SW 1271 (cell line): ENCODE data around the gene SCUBE1.
"Not testable (repeated sequence)": the region's sequence is repeated elsewhere in the genome, so short reads cannot be mapped to it uniquely, and the experiment has no call there.

Experiments
- DNase-seq, 2 experiments: peaks; one replicate each; lab custom pipeline; 2025; lab: John Stamatoyannopoulos, UW

SCUBE1 gene

DNA sequence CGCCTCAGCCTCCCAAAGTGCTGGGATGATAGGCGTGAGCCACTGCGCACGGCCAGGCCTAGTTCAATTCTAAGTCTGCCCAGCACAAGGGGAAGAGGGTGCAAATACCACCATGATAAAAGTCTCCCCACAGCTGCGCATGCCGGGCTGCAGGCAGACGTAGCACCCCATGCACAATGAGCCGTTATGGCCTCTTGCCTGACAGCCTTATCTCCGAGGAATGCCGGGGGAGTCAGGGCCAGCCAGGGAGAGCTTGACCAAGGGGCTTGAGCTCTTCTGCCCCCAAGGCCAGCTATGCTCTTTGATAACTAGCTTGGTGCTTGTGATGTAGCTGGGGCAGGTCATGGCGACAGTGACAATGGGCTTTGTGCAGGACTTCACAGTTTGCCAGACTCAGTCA lies 13.7 kb upstream of the SCUBE1 start:
- DNase-seq, result no peak

DNA sequence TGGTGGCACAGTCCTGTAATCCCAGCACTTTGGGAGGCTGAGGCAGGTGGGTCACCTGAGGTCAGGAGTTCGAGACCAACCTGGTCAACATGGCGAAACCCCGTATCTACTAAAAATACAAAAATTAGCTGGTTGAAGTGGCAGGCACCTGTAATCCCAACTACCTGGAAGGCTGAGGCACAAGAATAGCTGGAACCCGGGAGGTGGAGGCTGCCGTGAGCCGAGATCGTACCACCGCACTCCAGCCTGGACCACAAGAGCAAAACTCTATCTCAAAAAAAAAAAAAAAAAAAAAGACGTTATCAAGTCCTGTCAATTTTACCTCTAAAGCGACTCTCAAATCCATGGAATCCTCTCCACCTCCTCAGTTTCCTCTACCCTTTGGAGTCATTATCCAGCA lies 12.5 kb upstream of the SCUBE1 start:
- DNase-seq, result not testable (repeated sequence)

DNA sequence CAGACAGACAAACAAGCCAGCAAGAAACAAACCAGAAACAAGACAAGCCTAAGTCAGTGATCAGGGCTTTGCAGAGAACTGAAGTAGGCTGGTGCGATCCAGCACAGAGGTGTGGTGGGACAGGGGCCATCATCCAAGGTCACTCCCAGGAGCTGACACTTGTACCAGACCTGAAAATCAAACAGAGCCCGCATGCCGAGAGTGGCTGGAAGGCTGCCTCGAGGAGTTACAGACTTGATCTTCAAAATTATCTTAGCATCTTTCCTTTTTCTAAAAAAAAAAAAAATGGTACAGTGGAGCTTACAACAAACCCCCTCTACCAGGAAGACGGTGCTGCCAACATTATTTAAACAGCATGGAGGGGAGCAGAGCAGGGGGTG lies 8.8 kb upstream of the SCUBE1 start:
- DNase-seq, result no peak

DNA sequence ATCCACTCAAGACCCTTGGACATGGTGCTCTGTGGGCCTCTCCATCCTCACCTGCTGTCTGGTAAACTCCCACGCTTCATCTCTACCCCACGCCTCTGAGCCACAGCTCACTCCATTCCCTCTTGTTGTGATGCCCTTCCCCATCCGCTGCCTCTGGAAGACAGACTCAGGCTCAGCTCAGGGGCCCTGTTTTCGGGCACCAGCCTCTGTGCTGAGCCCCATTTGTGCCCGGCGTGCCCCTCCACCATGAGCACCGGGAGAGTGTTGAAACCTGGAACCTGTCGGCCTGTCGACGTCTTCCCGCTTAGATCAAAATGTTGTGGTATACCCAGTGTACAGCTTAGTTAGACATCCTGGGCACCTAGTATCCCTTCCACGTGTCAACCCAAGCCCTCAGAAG lies 6.5 kb upstream of the SCUBE1 start:
- no peak for DNase-seq

DNA sequence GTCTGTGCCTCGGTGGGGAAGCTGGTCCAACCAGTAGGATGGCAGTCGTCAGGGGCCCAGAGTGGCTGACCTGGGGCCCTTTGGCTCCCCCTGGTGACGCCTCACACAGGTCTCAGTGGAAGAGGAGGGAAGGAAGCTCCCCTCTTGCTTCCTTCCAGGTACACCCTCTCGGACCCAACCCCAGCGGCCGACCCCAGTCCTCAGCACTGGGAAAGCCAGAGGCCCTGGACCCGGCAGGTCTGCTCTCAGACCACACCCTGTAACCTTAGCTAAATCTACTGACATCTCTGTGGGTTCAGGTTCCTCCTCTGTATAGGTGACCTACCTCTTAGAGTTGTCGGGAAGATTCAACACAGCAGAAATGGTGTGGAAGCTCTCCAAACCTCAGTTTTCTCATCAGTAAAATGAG lies 3.4 kb upstream of the SCUBE1 start:
- no peak for DNase-seq

DNA sequence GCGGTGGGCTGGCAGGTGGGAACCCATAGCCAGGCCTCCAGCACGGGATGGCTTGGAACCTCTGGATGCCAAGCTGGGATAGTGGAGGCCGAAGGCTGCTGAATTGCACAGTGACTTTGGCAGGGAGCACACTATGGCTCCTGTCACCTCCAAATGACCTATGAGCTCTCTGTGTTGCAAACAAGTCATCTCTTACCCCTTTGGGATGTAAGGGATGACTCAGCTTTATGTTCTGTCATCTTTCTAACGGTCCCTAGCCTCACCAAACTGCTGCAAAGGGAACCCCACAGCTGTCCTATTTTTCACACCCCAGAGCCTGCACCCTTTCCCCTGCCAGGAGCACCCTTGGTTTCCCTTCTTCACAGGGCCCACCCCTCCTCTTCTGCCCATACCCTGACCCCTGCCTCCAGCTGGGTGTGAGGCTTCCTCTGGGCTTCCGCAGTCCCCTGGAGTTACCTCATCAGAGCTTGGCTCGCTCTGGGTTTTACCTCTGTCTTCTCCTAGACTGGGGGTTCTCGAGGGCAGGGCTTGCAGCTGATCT lies 2.7 kb upstream of the SCUBE1 start:
- DNase-seq, result no peak

DNA sequence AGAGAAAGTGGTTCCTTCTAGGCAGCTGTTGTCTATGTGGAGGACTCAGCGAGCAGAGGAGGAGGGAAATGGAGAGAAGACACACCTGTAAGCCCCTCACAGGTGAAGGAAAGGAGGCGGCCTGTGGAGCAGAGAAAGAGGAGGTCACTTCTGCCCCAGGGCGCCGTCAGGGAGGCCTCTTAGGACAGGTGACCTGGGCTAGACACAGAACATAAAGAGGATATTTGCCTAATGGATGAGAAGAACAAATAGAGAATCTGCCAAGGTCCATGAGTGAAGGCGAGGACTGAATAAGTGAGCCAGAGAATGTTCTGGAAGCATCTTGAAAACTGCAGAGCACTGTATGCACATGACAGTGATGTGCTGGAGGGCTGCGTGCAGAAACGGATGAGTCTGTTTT lies 2.2 kb upstream of the SCUBE1 start:
- DNase-seq, result no peak

DNA sequence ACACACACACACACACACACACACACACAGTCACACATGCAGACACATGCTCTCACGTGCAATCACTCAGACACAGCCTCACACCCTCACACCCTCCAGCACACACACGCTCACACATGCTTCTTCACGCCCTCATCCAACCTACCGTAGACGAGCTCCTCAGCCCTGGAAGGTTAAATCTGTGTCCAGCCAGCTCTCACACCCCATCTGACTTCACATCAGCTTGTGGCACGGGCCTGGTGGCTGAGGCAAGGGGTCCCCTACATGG lies 1.3 kb upstream of the SCUBE1 start:
- no peak for DNase-seq

DNA sequence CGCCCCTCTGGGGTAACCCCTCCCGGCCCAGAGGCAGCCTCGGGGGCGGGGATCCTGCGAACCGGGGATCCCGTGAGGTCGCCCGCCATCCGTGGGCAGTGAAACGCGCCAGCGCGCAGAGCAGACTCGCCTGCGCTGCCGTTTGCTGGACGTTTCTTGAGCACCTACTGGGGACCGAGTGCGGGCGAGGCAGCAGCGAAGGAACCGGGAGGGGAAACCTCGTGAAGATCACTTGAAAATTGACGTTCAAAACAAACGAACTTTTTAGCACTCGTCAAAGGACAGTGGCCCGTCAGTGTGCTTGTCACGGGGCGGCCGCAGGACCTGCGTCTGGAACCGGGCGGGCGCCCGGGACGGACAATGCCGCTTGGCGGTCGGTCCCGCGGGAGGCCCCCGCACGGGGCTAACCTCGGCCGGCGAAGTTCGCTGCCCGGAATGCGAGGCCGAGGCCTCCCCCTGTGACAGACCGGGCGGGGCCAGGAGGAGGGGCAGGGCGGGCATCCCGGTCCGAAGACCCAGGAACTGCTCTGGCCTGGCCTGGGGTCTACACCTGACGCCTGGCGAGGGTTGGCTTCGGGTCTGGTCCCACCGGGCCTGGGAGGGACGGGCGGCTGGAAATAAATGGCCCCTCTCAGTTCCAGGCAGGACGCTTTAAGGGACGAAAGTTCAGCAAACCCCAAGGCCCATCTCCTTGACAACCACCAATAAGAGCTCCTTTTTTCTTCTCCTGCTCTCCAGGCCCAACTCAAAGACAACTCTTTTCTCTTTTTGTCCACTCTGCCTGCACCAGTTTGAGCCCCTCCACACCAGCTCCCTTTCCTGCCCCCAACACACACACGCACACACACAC lies 723 bp upstream of the SCUBE1 start:
- no peak for DNase-seq

DNA sequence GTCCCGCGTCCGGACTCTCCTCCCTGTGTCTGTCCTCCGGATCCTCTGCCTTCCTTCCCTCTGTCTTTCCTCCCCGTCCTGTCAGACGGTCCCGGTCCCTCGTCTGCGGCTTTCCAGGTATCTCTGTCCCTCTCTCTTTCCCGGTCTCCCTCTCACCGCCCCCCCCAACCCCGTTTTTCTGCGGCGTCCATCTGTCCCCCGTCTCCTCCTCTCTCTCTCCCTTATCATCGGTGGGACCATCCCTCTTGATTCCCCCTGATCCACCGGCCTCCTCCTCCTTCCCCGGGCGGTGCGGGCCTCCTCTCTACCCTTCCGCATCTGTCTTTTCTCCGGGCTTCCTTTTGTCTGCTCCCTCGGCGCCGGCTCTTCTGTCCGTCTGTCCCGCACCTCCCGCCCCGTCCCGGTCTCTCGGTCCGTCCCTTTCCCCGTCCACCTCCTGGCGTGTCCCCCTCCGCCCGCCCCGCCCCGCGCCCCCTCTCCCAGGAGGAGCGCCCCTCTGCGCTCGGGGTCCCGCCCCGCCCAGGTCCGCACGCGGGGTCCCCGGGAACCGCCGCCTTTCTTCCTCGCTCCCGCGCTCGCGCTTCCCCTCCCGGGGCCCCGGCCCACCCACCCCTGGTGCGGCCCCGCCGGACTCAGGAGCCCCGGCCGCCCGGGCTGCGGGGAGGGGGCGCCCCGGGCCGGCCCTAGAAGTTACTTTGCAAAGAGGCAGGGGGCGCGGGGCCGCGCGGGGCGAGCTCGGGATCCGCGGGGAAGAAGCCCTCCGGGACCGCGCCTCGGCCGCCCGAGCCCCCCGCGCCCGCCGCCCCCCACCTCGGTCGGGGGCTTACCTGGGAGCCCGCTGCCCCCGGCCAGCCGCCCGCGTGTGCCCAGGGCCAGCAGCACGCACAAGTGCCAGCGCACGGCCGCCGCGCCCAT lies 568 bp downstream of the SCUBE1 start:
- DNase-seq, result no peak

DNA sequence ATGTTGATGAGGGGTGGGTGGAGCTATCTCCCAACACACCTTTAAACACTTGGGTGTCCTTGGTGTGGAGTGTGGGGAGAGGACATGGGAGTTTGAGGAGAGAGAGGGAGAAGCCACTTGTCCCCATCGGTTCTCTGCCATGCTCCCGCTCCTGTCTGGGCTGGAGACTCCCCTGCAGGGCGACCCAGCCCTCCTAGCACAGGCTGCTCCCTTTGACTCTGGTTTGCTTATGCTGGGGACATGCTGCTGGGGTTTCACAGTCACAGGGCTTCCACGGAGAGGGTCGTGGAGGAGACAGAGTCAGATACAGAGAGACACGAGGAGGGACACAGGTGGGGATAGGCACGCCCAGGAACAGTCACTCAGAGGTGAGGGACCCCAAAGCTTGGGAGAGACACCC lies 1.6 kb downstream of the SCUBE1 start:
- no peak for DNase-seq

DNA sequence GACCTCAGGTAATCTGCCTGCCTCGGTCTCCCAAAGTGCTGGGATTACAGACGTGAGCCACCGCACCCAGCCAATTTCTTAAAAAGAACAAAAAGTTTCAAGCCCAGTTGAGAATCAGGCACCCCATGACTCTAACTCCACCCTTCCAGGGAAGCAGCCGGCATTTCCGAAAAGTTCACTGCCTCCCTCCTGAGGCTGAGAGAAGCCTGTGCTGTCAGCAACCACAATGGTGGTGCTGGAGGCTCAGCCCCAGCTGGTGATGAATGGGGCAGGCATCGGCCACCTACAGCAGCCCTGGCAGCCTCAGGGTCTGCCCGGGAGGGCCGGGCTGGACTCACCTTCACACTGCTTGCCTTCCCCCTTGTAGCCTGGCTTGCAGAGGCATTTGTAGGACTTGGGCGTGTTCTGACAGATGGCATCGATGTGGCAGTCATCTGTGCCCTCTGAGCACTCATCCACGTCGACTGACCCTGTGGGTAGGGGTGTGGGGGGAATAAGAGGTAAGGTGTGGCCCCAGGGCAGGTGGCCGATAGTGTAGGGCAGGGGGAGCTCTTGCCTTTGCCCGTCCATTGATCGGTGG lies 4.3 kb downstream of the SCUBE1 start:
- DNase-seq, result no peak

DNA sequence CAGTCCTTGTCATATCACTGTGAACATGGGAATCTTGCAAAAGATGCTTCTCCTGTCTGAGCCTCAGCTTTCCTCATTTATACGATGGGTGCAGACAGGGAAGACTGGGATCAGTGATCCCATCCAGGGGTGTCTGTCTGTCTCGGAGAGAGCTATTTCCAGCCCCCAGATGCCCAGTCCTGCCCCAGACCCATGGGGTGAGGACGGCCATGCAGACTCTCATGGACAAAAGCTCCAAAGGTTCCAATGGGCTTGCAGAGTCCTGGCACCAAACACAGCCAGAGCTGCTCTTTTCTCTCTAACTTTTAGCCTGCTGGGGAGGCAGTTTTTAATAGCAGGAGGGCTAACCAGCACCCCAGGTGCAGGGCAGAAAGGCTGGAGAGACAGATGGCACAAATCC lies 5.2 kb downstream of the SCUBE1 start:
- DNase-seq, result no peak

DNA sequence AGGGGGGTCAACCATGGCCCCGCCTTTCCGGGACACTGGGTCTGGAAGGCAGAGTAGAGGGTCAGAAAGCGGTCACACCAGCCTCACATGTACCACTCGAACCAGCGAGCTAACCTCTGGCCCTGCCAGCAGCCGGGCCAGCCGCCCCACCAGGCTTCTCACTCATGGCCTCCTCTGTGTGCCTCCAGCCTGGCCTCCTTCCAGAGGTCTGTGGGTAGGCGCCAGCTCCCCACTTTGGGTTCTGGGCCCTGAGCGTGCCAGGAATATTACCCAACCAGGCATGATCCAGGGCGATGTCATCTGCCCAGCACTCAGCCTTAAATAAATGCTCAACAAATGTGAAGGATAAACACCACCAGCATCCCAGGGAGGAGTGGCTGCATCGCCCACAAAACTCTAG lies 5.8 kb downstream of the SCUBE1 start:
- no peak for DNase-seq

DNA sequence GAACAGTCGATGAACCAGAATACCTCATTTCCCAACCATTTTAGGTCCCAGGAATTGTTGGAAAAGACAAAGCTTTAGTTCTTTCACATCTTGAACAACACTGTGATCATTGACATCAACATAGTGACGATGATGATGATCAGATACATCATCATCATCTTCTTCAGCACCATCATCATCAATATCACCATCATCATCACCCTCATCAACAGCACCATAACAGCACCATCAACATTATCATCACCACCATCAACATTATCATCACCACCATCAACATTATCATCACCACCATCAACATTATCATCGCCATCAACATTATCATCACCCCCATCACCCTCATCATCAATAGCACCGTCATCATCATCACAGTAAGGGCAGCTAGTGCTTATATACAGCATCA lies 8.8 kb downstream of the SCUBE1 start:
- no peak for DNase-seq

DNA sequence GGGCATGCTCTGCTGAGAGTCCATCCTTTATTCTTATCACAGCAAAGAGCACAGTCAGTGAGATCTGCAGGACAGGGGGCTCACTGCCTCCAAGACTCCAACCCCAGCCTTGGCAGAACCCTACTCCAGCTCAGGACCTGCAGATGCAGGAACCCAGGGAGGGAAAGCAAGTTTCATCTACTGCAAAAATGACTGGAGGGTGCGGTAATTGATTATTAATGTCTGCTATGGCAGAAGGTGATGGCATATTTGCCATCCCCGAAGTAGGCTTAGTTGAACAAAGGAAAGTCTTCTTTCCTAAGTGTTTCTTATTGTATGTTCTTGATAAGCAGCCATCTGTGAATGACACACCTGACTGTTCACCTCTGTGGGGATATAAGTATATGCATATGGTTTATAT lies 9.2 kb downstream of the SCUBE1 start:
- no peak for DNase-seq

DNA sequence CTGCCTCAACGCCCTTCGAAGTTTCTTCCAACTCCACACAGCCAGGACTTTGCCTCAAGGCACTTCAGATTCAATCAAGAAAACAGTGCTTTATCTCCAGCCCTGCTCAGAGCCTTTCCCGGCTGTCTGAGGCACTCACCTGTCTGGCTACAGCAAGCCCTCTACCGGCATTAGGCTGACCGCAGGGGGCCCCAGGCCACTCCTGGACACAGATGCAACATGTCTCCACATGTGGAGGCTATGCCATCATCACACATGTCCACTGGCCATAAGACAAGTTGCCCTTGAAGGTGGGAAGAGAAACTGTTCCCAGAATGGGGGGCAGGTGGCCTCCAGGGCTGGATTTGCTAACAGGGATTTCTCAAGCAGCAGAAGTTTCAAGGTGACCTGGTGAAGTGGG lies 10.0 kb downstream of the SCUBE1 start:
- DNase-seq, result no peak

DNA sequence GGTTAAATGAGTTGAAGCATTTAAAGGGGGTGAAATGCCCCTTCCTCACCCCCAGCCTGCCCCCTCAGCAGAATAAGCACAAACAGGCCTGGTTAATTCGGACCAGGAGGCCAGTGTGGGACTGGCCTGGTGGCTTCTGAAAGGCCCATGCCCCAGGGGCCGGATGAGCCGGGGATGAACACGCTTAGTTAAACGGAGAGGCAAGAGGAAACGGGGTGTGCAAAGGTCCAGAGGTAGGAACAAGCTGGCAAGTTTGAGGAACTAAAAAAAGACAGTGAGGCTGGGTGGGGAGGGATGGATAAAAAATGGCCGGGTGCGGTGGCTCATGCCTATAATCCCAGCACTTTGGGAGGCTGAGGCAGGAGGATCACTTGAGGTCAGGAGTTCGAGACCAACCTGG lies 11.5 kb downstream of the SCUBE1 start:
- no peak for DNase-seq

DNA sequence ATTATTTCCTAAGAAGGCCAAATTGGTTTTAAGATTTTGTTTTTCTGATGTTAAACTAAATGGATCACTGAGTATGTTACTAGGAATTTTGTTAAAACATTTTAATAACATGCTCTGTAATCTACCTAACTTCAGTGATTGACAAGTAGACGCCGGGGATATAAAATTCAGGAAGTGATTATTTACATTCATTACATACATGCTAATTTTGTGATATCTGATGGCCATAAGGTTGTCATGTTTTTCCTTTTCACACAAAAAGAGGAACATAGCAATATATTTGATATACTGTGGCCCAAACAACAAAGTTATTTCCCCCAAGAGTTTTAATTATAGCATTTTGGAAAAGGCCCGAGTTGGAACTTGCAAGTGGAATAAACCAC lies 12.1 kb downstream of the SCUBE1 start:
- no peak for DNase-seq

DNA sequence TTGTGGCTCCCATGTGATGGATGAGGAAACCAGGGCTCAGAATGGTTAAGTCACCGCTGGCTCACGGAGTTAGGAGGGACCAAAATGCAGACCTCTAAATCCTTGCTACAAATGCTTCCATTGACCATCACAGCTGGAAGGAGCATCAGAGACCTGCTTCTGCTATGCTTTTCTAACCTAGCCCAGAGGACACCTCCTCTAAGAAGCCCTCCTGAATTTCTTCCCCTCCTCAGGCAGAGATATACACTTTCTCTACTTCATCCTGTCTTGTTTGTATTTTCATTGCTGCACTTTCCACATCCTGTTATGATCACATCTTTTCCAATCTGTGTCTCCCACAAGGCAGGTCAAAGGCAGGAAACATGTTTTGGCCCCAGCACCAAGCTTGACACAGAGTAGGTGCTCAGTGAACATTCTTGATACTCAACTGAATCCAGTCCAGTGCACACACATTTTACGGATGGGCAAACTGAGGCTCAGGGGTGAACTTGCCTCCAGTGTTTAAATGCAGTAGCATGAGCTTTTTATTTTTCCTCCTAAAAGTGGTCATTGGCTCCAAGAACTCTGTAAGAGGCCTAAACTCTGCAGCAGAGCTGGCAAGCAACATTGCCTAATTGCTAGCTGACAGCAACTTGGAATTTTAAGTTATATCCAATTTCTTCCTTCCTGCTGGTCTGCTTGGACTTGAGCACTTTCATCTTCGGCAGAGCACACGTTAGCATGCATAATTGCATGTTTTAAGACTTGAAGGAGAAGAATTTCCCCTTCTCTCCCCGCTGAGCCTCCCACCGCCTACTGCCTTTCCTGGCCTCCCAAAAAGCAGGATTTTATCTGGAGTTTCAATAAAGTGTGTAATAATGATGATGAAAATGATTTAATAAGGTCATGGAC lies 12.7 kb downstream of the SCUBE1 start:
- no peak for DNase-seq

DNA sequence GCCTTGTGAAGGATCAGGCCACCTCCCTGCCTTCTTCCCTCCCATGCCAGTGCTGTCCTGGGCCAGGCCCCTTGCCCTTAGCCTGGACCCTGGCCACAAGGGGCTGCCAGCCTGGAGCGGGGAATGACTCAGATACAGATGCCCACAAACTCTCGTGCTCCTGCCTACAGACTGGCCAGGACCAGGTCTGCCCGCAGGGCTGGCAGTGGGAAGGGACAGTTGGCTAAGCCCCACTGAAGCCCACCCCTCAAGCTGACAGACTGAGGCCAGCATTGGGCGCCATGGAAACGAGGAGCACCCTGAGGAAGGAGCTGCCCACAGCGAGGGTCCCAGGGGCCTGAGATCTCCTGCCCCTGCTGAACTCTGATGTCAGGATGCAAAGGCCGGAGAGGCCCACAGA lies 14.1 kb downstream of the SCUBE1 start:
- no peak for DNase-seq

DNA sequence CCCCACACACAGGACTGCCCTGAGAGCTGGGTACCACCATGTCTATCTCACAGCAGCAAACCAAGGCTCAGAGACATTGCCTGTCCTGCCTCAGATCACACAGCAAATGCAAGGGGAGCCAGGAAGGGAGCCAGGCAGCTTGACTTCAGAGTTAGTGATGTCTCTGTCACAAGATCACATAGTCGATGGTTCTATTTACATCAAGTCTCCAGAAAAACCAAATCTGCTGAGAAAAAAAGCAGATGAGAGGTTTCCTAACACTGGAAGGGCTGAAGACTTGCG lies 16.1 kb downstream of the SCUBE1 start:
- DNase-seq, result no peak
